GM23248 (cell line): ENCODE measurements around the gene PANK1. TPM values are rescaled to one million over a fixed set of nuclear protein-coding genes. Genes with fewer than 3 reads are reported as not detected.

Experiments used
- DNase-seq: peaks from one replicate; pipeline ENCODE4 v3.0.0-alpha.2; 2015
- H2AFZ ChIP-seq: fragments of 200-600 bp; sonication (generic); 2 replicates; pipeline ENCODE4 v1.6.1; 2016; ENCODE audit warnings: antibody characterized with exemption
- H3F3A ChIP-seq: fragments of 200-600 bp; sonication (generic); 2 replicates; pipeline ENCODE4 v1.6.1; 2016; ENCODE audit warnings: mild to moderate bottlenecking, antibody characterized with exemption, mixed run types; ENCODE audit not compliant: insufficient read depth
- H3K27ac ChIP-seq: fragments of 200-600 bp; sonication (generic); 2 replicates; pipeline ENCODE4 v1.5.1; 2016; ENCODE audit warnings: mild to moderate bottlenecking
- H3K27me3 ChIP-seq: fragments of 200-600 bp; sonication (generic); replicated peaks from 2 replicates; pipeline ENCODE4 v1.6.1; 2016; ENCODE audit warnings: mild to moderate bottlenecking; ENCODE audit not compliant: insufficient read depth
- H3K36me3 ChIP-seq: fragments of 200-600 bp; sonication (generic); 2 replicates; pipeline ENCODE4 v1.6.1; 2016; ENCODE audit warnings: low read depth, mild to moderate bottlenecking
- H3K4me1 ChIP-seq: fragments of 200-600 bp; sonication (generic); 2 replicates; pipeline ENCODE4 v1.6.1; 2016; ENCODE audit warnings: mild to moderate bottlenecking; ENCODE audit not compliant: insufficient read depth
- H3K4me2 ChIP-seq: fragments of 200-600 bp; sonication (generic); one replicate; pipeline ENCODE4 v1.6.1; 2016; ENCODE audit warnings: mild to moderate bottlenecking; ENCODE audit not compliant: unreplicated experiment
- H3K4me3 ChIP-seq: fragments of 200-600 bp; sonication (generic); 2 replicates; pipeline ENCODE4 v1.5.1; 2016; ENCODE audit warnings: mild to moderate bottlenecking
- H3K79me2 ChIP-seq: fragments of 200-600 bp; sonication (generic); 2 replicates; pipeline ENCODE4 v1.6.1; 2016; ENCODE audit warnings: mild to moderate bottlenecking; ENCODE audit not compliant: insufficient read depth
- H3K9ac ChIP-seq: fragments of 200-600 bp; sonication (generic); 2 replicates; pipeline ENCODE4 v1.6.1; 2016; ENCODE audit warnings: mild to moderate bottlenecking
- H3K9me2 ChIP-seq: fragments of 200-600 bp; sonication (generic); 2 replicates; pipeline ENCODE4 v1.6.1; 2016; ENCODE audit warnings: mixed run types, mild to moderate bottlenecking, moderate library complexity; ENCODE audit not compliant: insufficient read depth
- H3K9me3 ChIP-seq: fragments of 200-600 bp; sonication (generic); one replicate; pipeline ENCODE4 v1.6.1; 2017; ENCODE audit warnings: low read depth
- H4K20me1 ChIP-seq: fragments of 200-600 bp; sonication (generic); 2 replicates; pipeline ENCODE4 v1.6.0; 2016; ENCODE audit not compliant: insufficient read depth
- EZH2 ChIP-seq: fragments of 200-600 bp; sonication (generic); IDR thresholded peaks from 2 replicates; pipeline ENCODE4 v1.6.1; 2018; ENCODE audit warnings: antibody characterized with exemption, mild to moderate bottlenecking; ENCODE audit not compliant: insufficient read depth, poor library complexity, severe bottlenecking
- EZH2phosphoT487 ChIP-seq: fragments of 200-600 bp; sonication (generic); IDR thresholded peaks from 2 replicates; pipeline ENCODE4 v1.6.1; 2018; ENCODE audit warnings: antibody characterized with exemption, moderate library complexity, mild to moderate bottlenecking, low read depth; ENCODE audit not compliant: insufficient read depth
- WGBS, 2 experiments: methylation state at CpG; one replicate each; pipeline ENCODE4 v1.1.6; 2015 to 2017; ENCODE audit warnings: low lambda C conversion rate in 2 of 2, low coverage in 1 of 2; ENCODE audit errors: missing lambda C conversion rate in 2 of 2; 5-methylcytosine and 5-hydroxymethylcytosine counted together
- in situ Hi-C: fragments of 300-500 bp; cut with MboI; formaldehyde crosslinking; loops from 2 replicates; pipeline ENCODE4 v1.15.0; 2020
- polyA plus RNA-seq: library from polyadenylated mRNA; unstranded; fragments of >200 nt; fragmentation: Nextera tagmentation; extraction: Ambion mirVana; gene quantifications from 2 replicates; pipeline ENCODE4 v1.2.1, GENCODE V29; 2016
- total RNA-seq: library from RNA; depleted of rRNA; stranded (reverse); fragments of >200 nt; shearing (Covaris generic); gene quantifications from 2 replicates; pipeline ENCODE4 v1.2.3, GENCODE V29; 2014

Gene PANK1
- total and polyA plus RNA-seq, 2 experiments from 2014 or later: 3.3 to 3.6 TPM

DNA sequence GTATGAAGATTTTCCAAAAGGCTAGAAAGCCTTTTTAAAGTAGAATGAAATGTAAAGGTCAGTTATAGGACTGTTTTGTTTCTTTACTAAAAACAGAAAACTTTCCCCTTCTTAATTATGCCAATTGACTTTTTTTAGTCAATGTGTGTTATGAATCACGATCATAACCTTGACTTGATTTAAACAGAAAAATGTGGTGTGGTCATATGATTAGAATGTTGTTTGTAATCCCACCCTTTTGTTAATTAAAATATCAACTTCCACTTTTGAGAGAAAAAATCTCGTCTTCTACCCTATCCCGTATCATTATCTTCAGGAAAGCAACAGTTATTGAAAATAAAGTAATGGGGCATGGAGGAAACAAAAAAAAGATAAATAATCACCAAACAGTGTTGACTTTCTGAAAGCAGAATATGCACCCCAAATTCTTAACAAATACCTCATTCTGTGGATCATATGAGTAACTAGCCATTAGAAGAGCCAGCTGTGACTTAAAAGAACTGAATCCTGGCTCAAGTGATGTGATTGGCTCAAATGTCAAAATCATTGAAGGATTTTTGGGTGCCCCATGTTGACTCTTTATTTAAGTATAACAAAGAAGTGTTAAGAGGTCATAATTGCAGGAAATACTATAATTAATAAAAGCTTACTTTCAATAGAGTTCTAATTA lies 77.3 kb downstream of the PANK1 start:
- peak; percentile 62 for DNase-seq
- peak overlapping the region; percentile 58 for H2AFZ ChIP-seq
- H3K4me3 ChIP-seq: peak overlapping the region; percentile 52
- H3F3A ChIP-seq: peaks cover 12% of the 10 kb centered on the region; the same call in 1 of the 2 replicates
- no peak for TF ChIP-seq EZH2phosphoT487
- no peak for TF ChIP-seq EZH2
- WGBS, 2 experiments: 4 to 6% methylated on average over 3 of the region's 3 CpGs
- H3K9me2 ChIP-seq: no peaks in the 10 kb centered on the region
- no peaks in the 10 kb centered on the region for H3K27me3 ChIP-seq
- no peak overlapping the region for H3K27ac ChIP-seq
- H3K9me3 ChIP-seq: no peaks in the 10 kb centered on the region
- in situ Hi-C loops: no loop called here
- no peaks in the 10 kb centered on the region for H3K79me2 ChIP-seq
- H3K9ac ChIP-seq: no peak overlapping the region; the same call in 1 of the 2 replicates
- no peaks in the 10 kb centered on the region for H4K20me1 ChIP-seq
- H3K4me1 ChIP-seq: peaks cover 13% of the 10 kb centered on the region
- H3K4me2 ChIP-seq: peak overlapping the region; percentile 56
- no peaks in the 10 kb centered on the region for H3K36me3 ChIP-seq

DNA sequence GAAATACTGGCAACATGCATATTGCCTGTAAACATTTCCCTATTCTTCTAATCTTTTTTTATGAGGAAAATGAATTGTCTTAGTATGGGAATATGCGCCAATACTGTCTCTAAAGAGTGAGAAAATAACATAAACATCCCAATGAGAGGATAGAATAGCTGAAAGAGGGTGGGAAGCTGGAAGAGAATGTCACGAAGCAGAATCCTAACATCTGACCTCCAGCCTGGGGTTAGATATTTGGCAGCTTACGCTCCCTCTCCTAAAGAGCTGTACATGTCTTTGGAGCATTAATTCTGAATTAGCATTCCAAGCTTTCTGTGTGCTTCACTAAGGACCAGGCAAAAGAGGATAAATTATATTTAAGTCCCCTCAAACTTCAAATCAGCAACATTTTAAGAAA lies 78.0 kb downstream of the PANK1 start:
- 77% methylated on average over 3 of the region's 3 CpGs for WGBS, 2 experiments
- no peak for DNase-seq
- no peaks in the 10 kb centered on the region for H3K9me3 ChIP-seq
- H2AFZ ChIP-seq: 0 out of 2 replicates have a peak overlapping the region, but pooled peaks have one; percentile 58
- peak overlapping the region; percentile 56 for H3K4me2 ChIP-seq
- no peak overlapping the region for H3K4me3 ChIP-seq
- no peaks in the 10 kb centered on the region for H3K79me2 ChIP-seq
- in situ Hi-C loops: no loop called here
- H3K4me1 ChIP-seq: peaks cover 13% of the 10 kb centered on the region
- H3K27me3 ChIP-seq: no peaks in the 10 kb centered on the region
- no peak for TF ChIP-seq EZH2phosphoT487
- no peak for TF ChIP-seq EZH2
- no peak overlapping the region for H3K27ac ChIP-seq
- H3F3A ChIP-seq: peaks cover 12% of the 10 kb centered on the region; the same call in 1 of the 2 replicates
- H3K9me2 ChIP-seq: no peaks in the 10 kb centered on the region
- H3K9ac ChIP-seq: no peak overlapping the region
- no peaks in the 10 kb centered on the region for H3K36me3 ChIP-seq
- no peaks in the 10 kb centered on the region for H4K20me1 ChIP-seq

GRCh38 chr10:89566095-89566950 lies 78.7 kb downstream of the PANK1 start:
- no peak for DNase-seq
- Histone ChIP-seq H3K4me3 (no peak overlapping the region), H2AFZ (no peak overlapping the region), H4K20me1 (no peaks in the 10 kb centered on the region), H3K27ac (no peak overlapping the region), H3K9me2 (no peaks in the 10 kb centered on the region), H3K79me2 (no peaks in the 10 kb centered on the region), H3K9me3 (no peaks in the 10 kb centered on the region), H3K36me3 (no peaks in the 10 kb centered on the region), H3K27me3 (no peaks in the 10 kb centered on the region), H3K4me1 (peaks cover 13% of the 10 kb centered on the region), H3K9ac (no peak overlapping the region), H3K4me2 (no peak overlapping the region), H3F3A (peaks cover 12% of the 10 kb centered on the region; the same call in 1 of the 2 replicates)
- TF ChIP-seq EZH2 (no peak), EZH2phosphoT487 (no peak)
- in situ Hi-C loops: no loop called here
- 82% methylated on average over 10 of the region's 10 CpGs for WGBS, 2 experiments

- H3K27ac ChIP-seq: no peak overlapping the region
- H3K79me2 ChIP-seq: no peaks in the 10 kb centered on the region
- H3K9me3 ChIP-seq: no peaks in the 10 kb centered on the region
- 88 to 93% methylated on average over 1 of the region's 1 CpG for WGBS, 2 experiments
- H4K20me1 ChIP-seq: no peaks in the 10 kb centered on the region
- H3K4me1 ChIP-seq: peaks cover 13% of the 10 kb centered on the region
- H3K4me3 ChIP-seq: no peak overlapping the region
- H3K4me2 ChIP-seq: no peak overlapping the region
- H3K36me3 ChIP-seq: no peaks in the 10 kb centered on the region
- TF ChIP-seq EZH2 (no peak), EZH2phosphoT487 (no peak)
- H3K9me2 ChIP-seq: no peaks in the 10 kb centered on the region
- H3F3A ChIP-seq: peaks cover 12% of the 10 kb centered on the region; the same call in 1 of the 2 replicates
- in situ Hi-C loops: no loop called here
- no peak overlapping the region for H2AFZ ChIP-seq
- DNase-seq: no peak
- no peak overlapping the region for H3K9ac ChIP-seq
- no peaks in the 10 kb centered on the region for H3K27me3 ChIP-seq
Measured at GRCh38 chr10:89565180-89565579, 79.9 kb downstream of the PANK1 start.
